Activated CD8-positive, alpha-beta memory T cell treated with anti-CD3 and anti-CD28 coated beads, Interleukin-2, amount 50 U/mL, for 1 hour (primary cell): ENCODE data around the gene C11orf21.

ENCODE experiments used
- DNase-seq: peaks from one replicate; pipeline ENCODE4 v3.0.0-alpha.2; 2020; ENCODE audit errors: extremely low read depth

Gene C11orf21

GRCh38 chr11:2308713-2309112 is 7.0 kb upstream of the C11orf21 start:
- no peak for DNase-seq

- no peak for DNase-seq
Observed at GRCh38 chr11:2307501-2308331, 6.0 kb upstream of the C11orf21 start.

- no peak for DNase-seq
Observed at GRCh38 chr11:2306877-2307500, 5.3 kb upstream of the C11orf21 start.

- no peak for DNase-seq
Observed at GRCh38 chr11:2306452-2306823, 4.7 kb upstream of the C11orf21 start.

- no peak for DNase-seq
Observed at GRCh38 chr11:2305788-2306451, 4.2 kb upstream of the C11orf21 start.

- DNase-seq: peak; percentile 49
Observed at GRCh38 chr11:2305140-2305778, 3.5 kb upstream of the C11orf21 start.

- no peak for DNase-seq
Observed at GRCh38 chr11:2304506-2305139, 2.9 kb upstream of the C11orf21 start.

GRCh38 chr11:2303627-2304505 is 2.1 kb upstream of the C11orf21 start:
- no peak for DNase-seq

- no peak for DNase-seq
Observed at GRCh38 chr11:2302896-2303626, 1.3 kb upstream of the C11orf21 start.

- DNase-seq: no peak
Observed at GRCh38 chr11:2302306-2302895, 683 bp upstream of the C11orf21 start.

- DNase-seq: no peak
Observed at GRCh38 chr11:2300936-2301630, 635 bp downstream of the C11orf21 start.

- DNase-seq: no peak
Observed at GRCh38 chr11:2300290-2300935, 1.3 kb downstream of the C11orf21 start.

- DNase-seq: no peak
Observed at GRCh38 chr11:2299773-2300172, 1.9 kb downstream of the C11orf21 start.

GRCh38 chr11:2298795-2299761 is 2.6 kb downstream of the C11orf21 start:
- DNase-seq: no peak

- no peak for DNase-seq
Observed at GRCh38 chr11:2298131-2298794, 3.5 kb downstream of the C11orf21 start.

- no peak for DNase-seq
Observed at GRCh38 chr11:2297623-2298030, 4.1 kb downstream of the C11orf21 start.
